B cell (primary cell): ENCODE results near the gene ATP11A.

ENCODE experiments used
- CTCF ChIP-seq: fragments of 200-600 bp; IDR thresholded peaks from one replicate; pipeline ENCODE4 v1.8.0; 2022; ENCODE audit warnings: antibody characterized with exemption, mild to moderate bottlenecking
- EZH2 ChIP-seq: IDR thresholded peaks from 2 replicates; pipeline ENCODE4 v1.6.1; 2012; ENCODE audit warnings: borderline replicate concordance, low read depth, mild to moderate bottlenecking, moderate library complexity, low read length; ENCODE audit not compliant: insufficient read depth, poor library complexity, severe bottlenecking

GRCh38 chr13:112931028-112931934, 241.4 kb downstream of the ATP11A start:
- TF ChIP-seq CTCF: no peak
- TF ChIP-seq EZH2: no peak
